NT2/D1 (cell line): ENCODE results near the gene AFG3L2.

Experiments
- YY1 ChIP-seq: IDR thresholded peaks from 2 replicates; pipeline ENCODE4 v1.6.1; 2011; ENCODE audit not compliant: insufficient read length, insufficient read depth
- ZNF274 ChIP-seq: IDR thresholded peaks from 2 replicates; pipeline ENCODE4 v1.6.1; 2011; ENCODE audit warnings: mild to moderate bottlenecking, low read depth, low read length

DNA sequence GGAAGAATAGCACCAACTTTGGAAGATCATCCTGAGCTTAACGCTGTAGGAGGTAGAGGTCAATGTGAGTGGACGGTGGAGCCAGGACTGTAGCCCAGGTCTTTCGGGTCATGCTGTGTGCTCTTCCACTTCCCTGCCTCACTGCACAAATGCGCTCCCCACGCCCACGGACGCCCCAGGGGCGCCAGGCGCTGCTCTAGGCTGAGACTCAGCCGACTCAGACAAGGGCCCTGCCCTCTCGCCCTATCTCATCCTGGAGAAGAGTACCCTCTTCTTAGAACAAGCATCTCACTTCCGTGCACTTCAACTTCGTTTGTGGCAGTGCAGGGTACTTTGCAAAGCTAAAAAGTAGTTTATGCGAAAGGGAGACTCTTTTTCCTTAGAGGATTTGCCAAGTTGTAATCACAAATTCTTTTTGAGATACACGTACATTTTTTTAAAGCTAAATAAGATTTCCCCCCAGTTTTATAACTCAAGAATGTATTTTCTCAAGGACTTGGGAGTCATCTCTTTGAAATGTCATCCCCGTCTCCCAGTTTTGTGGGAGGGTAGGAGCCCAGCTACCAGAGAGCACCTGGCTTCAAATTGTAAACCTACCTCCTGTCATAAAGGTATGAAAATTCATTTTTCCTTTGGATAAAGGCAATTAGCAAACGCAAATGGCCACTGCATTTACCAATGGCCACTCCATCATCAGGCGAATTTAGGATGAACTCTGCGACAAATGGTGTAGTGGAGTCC lies 29.5 kb upstream of the AFG3L2 start:
- TF ChIP-seq ZNF274 (no peak), YY1 (no peak)
